ENCODE results near the gene SNCAIP.
"Not testable (repeated sequence)": the region's sequence is repeated elsewhere in the genome, so short reads cannot be mapped to it uniquely, and the experiment has no call there.

Gene SNCAIP

DNA sequence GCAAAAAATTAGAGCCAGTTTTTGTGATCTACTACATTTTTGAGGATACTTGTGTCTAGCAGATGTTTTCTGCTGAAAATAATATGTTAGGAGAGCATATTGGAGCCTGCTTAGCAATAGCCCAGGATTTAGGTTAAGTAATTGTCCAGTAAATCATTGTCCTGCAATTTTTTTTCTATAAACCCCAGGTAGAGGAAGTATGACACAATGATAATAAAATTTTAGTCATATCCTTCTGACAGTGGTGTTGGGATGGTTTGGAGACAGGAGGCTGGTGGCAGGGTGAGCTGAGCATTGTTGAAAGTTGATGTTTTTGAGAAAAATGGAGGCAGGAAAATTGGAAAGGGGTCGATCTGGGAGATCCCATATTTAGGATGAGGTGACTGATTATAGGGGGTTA lies 3.5 kb downstream of the SNCAIP start:
- DNase-seq = no peak

DNA sequence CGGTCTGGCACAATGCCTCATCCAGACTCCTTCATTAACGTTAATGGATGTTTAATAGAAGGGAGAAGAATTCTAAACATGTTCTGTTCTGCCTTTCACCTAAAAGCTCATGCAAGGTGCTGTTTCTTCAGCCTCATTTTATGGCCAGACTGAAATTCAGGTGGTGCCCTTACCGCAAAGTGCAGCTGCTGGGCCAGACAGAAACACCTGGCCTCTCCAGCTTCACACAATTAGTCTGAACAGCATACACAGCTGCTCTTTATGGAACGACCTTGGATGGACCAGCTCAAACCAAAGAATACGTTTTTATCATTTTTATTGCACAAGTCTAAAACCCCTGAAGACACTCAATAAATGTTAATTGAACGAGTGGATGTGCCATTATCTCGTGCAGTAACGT lies 4.6 kb downstream of the SNCAIP start:
- DNase-seq = peak; percentile 46

- DNase-seq = no peak
Observed at GRCh38 chr5:122319897-122320296, 7.9 kb downstream of the SNCAIP start.

DNA sequence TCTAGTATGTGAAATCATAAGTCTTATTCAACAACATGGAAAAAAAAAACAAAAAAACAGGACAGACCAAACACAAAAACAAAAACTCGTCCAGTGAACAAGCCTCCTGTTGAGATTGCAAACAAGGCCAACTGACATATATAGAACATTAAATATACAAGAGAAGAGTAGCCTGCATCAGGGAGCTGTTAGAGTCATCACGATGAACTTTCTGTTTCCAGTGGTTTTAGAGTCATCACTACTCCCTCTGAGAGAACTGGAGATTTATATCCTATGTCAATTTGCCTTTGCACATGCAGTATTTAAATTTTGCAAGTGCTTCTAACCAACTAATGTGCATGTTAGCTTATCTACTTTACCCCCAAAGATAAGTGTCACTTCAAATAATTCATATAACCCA lies 9.9 kb downstream of the SNCAIP start:
- DNase-seq = no peak

DNA sequence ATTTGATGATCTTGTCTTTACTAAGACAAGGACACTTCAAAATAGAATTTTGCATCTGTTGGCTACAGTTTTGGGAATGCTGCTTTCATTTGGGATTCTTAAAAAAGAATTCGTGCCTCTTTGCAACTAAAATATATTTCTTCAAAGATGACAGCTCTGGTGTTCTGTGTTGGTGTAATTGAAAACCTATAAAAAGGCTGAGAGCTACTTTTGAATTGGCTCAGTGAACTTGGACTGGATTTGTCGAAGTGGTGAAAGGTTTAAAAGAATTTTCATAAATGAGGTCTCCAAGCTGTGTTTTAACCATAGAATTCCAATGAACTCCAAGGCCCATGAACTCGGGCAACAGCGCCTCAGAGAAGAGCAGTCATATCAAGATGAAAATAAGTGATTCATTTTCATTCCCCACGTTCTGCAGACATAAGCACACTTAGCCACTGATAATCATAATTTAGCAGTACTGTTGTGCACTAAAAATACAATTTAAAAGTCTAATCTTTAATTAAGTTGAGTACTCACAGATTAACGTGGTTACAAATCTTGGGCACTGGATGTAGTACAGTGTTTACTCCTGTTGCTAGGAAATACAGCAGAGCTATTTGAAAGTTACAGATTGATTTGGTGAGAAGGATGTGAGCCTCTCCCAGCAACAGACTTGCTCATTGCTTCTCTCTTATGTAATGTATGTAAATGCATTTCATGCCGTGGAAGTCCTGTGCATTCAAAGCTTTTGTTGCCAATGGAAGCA lies 10.9 kb downstream of the SNCAIP start:
- DNase-seq = no peak

DNA sequence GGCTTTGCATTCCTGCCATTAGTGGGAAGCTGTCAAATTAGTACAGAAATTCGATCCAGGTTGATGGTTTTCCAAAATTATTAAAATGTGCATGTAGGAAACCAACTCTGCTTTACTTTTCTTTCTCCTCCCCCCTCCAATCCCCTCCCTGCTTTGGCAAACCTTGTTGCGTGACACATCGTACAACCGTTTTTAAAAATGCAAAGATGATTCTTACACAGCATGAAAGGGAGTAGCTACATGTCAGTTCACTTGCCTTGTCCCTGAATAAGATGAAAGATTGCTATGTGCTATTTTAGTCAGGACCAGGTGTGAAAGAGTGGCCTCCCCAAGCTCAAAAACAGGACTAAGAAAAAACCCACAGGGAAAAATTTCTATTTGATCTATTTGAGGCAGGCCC lies 11.7 kb downstream of the SNCAIP start:
- no peak for DNase-seq

DNA sequence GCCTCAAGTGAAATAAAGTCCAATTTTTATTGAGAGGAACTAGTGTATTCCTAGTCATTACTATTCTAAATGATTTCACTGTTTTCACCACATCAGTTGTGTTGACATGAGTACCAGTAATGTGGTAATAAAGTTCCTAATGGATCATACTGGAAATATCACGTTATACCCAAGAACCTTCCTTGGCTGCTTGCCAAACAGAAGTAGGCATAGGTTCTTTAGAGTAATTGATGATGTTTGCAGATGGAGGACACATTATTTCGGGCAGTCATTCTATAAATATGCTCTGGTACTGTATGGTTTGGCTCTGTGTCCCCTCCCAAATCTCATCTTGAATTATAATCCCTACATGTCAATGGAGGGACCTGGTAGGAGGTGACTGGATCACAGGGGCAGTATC lies 15.1 kb downstream of the SNCAIP start:
- no peak for DNase-seq

DNA sequence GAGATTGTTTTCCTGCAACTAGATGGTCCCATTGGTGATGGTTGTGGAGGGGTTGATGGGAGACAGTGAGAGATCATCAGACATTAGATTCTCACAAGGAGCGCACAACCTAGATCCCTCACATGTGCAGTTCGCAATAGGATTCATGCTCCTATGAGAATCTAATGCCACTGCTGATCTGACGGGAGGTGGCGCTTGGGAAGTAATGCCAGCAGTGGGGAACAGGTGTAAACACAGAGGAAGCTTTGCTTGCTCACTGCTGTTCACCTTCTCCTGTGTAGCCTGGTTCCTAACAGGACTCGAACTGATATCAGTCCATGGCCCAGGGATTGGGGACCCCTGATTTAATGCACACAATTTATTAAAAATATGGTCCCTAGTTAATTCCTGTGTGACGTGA lies 18.8 kb downstream of the SNCAIP start:
- DNase-seq = no peak

DNA sequence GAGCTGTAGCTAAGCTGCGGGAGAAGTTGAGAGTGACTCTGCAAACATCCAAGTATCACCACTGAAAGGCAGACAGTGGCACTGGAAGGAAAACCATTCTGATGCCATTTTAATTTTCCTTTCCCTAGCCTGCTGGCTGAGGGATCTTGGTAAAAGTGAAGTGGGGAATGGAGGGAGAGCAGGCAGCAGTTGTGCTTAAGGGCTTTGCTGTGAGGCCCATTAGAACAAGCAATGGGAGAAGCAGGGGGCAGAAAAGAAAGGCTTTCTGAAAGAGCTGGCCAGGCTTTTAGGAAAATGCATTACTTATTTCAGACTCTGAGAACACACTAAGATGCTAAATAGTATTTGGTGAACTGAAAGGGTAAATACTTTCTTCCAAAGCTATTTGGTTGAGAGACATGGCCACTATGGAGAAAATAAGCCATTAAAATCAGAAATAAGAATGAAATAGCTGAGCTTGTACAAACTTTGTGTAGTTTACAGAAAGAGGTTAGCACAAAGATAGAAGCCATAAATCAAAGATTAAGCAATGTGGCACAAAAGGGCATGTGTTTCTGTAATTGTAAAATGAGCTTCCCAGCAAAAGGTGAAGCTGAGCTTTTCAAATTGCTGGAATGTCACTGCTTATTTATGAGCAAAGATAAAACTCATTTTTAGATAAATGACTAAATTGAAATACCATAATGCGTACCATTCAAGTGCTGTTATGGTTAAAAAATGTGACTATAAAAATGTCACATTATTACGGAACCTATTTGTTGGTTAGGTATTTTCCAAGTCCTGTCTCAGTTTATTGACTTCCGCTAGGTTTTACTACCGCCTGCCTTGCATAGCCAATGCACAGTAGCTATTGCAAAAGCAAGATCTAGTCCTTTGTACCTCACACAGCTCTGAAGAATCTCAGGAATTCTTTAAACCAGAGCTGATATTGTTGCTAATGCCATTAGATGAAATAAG lies 20.8 kb downstream of the SNCAIP start:
- no peak for DNase-seq

DNA sequence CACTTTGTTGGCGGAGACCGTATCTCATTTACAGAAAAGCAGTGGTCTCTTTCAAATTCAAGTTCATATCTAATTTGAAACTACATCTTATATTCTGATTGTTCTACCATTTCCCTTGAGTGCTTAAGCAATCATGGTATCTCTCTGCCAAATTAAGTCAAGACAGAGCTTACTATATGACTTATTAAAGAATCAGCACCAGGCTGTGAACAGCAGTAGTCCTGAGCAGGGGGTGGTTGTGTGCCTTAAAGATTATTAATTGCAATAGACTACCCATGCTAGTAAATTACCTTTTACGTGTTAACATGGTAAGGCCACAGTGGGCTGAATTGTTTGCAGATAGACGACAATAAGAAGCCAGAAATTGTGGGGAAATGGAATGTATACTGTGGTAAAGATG lies 21.5 kb downstream of the SNCAIP start:
- DNase-seq = no peak

GRCh38 chr5:122339591-122339990 lies 27.6 kb downstream of the SNCAIP start:
- no peak for DNase-seq

DNA sequence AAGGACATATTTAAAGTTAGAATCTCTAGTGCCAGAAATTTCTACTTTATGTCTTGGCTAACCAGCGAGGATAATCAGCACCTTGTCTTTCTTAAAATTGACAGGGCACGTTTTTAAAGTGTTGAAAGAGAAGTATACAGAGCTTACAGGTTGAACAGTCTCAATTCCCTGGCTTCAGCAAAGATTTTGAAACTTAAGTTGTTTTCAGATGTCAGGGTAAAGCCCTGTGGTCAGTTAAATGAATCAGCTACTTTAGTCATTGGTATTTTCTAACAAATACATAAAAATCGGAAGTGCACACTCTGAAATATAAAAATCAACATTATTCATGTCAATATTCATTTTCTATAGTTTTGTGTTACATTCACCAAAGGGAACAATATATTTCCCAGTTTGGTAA lies 29.1 kb downstream of the SNCAIP start:
- DNase-seq = no peak

- DNase-seq = no peak
Observed at GRCh38 chr5:122342256-122342655, 30.2 kb downstream of the SNCAIP start.

DNA sequence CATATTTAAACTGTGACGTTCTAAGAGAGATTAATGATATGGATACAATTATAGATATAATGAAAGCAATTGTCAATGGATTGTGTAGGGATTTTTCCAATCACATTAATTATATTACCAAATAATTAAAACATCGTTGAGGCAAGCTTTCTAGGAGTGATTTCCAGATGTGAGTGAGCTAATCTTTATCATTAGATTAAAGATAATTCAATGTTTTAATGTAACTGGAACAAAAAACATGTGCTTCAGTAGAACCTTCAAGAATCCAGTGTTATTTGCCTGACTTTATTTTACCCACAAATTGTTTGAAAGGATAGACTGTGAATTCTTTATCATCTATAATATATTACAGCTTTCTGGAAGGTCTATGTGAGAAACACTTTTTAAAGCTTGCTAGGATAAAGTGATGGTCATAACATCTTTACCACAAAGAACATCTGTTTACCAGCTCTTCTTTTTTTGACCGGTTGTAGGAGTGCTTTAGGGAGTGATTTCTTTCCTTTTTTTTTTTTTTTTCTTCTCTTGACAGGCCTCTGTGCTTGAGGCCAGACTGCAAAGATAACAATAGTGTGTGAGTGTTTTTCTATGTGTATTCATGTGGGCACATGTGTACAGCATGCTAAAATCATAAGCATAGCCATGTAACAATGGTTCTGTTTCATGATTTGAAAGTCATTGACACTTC lies 35.0 kb downstream of the SNCAIP start:
- no peak for DNase-seq

DNA sequence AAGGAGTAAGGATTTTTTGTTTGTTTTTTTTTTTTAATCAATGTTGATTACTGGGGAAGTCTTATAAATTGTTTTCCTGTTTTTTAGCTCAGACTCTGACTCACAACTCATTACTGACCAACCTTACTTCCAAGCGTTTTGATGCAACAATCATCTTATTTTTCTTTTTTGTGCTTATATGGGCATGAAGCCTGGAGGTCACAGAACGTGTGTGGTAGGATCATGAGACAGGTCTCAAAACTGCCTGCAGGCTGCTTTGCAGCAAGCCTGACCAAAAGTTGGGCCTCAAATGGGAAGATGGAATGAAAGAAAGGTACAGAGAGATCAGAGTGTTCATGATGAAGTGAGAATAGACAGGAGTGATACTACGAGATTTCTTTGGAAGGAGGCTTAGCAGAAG lies 38.5 kb downstream of the SNCAIP start:
- no peak for DNase-seq

GRCh38 chr5:122351416-122352157 lies 39.5 kb downstream of the SNCAIP start:
- DNase-seq = no peak

GRCh38 chr5:122352331-122352730 lies 40.3 kb downstream of the SNCAIP start:
- no peak for DNase-seq

DNA sequence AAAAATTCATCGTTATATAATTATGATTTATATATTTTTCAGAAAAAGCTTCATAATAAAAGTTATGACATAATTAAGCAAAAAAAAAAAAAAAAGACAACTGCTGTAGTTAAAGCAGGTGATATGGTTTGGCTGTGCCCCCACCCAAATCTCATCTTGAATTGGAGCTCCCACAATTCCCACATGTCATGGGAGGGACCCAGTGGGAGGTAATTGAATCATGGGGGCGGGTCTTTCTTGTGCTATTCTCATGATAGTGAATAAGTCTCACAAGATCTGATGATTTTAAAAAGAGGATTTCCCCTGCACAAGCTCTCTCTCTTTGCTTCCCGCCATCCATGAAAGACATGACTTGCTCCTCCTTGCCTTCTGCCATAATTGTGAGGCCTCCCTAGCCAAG lies 41.3 kb downstream of the SNCAIP start:
- DNase-seq = not testable (repeated sequence)

GRCh38 chr5:122354293-122354692 lies 42.3 kb downstream of the SNCAIP start:
- peak; percentile 4 for DNase-seq

- no peak for DNase-seq
Observed at GRCh38 chr5:122355324-122355723, 43.3 kb downstream of the SNCAIP start.

GRCh38 chr5:122356855-122357254 lies 44.8 kb downstream of the SNCAIP start:
- DNase-seq = no peak

DNA sequence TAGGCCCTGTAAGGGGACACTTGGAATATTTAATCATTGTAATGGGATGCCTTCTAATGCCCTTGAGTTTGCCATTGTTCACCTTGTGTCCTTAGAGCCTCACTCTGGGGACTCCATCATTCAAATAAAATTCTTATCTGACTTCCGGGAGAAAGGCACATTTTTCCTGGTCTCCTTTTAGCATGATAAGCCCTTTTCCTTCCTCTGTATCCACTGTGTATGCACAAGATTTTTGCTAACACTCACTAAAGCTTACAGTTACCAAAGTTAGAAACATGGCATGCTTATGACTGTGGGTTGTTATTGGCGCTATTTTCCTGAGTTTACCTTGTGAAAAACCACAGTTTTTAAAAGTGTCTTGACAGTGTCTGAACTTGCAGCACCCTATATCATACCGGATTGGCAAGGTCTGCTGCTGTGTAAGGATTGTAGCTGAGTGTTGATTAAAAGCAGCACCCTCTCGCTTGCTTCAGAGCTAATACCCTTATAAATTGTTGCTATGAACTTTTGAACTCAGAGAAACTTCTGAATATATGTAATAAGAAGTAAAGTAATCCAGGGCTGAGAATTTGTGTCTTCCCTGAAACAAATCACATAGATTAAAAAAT lies 46.4 kb downstream of the SNCAIP start:
- no peak for DNase-seq
